IPS-18a (cell line): Measurements from ENCODE around the gene KBTBD12.
"Not testable (repeated sequence)": the region's sequence is repeated elsewhere in the genome, so short reads cannot be mapped to it uniquely, and the experiment has no call there.

ENCODE experiments used
- H3K27ac ChIP-seq: one replicate; pipeline ENCODE4 v1.5.1; 2013; ENCODE audit warnings: low read length
- H3K27me3 ChIP-seq: one replicate; pipeline ENCODE4 v1.6.1; 2013; ENCODE audit warnings: mild to moderate bottlenecking, low read length; ENCODE audit not compliant: control insufficient read depth, insufficient read depth
- H3K36me3 ChIP-seq: one replicate; pipeline ENCODE4 v1.6.1; 2013; ENCODE audit warnings: low read depth, low read length; ENCODE audit not compliant: control insufficient read depth
- H3K4me1 ChIP-seq: one replicate; pipeline ENCODE4 v1.6.1; 2013; ENCODE audit warnings: low read depth, low read length; ENCODE audit not compliant: control insufficient read depth
- H3K4me3 ChIP-seq: one replicate; pipeline ENCODE4 v1.5.1; 2013; ENCODE audit warnings: low read length
- H3K9ac ChIP-seq: one replicate; pipeline ENCODE4 v1.6.1; 2013; ENCODE audit warnings: mild to moderate bottlenecking, low read length, moderate library complexity
- H3K9me3 ChIP-seq: one replicate; pipeline ENCODE4 v1.6.1; 2013; ENCODE audit warnings: low read depth, low read length; ENCODE audit not compliant: control insufficient read depth

KBTBD12 gene

DNA sequence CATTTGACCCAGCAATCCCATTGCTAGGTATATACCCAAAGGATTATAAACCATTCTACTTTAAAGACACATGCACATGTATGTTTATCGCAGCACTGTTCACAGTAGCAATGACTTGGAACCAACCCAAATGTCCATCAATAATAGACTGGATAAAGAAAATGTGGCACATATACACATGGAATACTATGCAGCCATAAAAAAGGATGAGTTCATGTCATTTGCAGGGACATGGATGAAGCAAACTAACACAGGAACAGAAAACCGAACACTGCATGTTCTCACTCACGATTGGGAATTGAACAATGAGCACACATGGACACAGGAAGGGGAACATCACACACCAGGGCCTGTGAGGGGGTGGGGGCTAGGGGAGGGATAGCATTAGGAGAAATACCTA lies 8.4 kb upstream of the KBTBD12 start:
- H3K9me3 ChIP-seq, H3K27me3 ChIP-seq, H3K9ac ChIP-seq, H3K4me3 ChIP-seq, H3K27ac ChIP-seq, H3K4me1 ChIP-seq, H3K36me3 ChIP-seq: not testable (repeated sequence)

DNA sequence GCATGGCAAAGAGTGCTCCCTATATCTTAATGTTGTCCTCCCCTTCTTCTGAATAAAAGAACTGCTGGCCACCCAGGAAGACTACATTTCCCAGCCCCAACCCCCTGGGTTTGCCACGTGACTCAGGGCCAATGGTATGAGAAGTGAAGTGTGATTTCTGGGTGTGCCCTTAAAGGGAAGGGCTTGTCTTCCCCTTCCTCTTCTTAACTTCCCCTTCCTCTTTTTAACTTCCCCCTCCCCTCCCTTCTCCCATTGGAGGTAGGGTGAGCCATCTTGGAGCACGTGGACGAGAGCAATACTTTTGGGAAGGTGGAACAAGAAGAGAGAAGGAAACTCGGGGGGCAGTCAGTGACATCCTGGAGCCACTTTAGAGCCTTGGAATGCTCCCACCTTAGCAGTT lies 6.8 kb upstream of the KBTBD12 start:
- H3K27me3 ChIP-seq: no peaks in the 10 kb centered on the region
- H3K27ac ChIP-seq: no peak overlapping the region
- no peaks in the 10 kb centered on the region for H3K36me3 ChIP-seq

DNA sequence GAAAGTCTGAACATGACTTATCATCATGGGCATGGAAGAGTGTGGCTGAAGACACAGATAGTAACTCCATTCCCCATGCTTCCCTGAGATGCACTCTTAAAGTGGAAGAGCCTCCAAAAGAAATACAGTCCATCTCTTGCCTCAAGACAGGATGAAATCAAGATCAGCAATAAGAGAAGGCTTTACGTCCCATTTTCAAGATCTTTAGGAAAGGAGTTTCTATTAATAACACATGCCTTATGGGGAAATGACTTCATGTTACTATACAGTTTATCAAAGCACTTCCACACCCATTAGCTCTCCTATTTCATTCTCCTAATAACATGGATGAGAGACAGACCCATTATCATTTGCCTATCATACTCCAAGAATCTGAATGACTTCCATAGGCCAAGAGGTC lies 6.1 kb upstream of the KBTBD12 start:
- no peaks in the 10 kb centered on the region for H3K9me3 ChIP-seq
- H3K4me3 ChIP-seq: no peak overlapping the region
- H3K27ac ChIP-seq: no peak overlapping the region
- H3K36me3 ChIP-seq: no peaks in the 10 kb centered on the region
- H3K9ac ChIP-seq: no peak overlapping the region
- H3K4me1 ChIP-seq: no peaks in the 10 kb centered on the region
- no peaks in the 10 kb centered on the region for H3K27me3 ChIP-seq

More for the DNA sequence above, 6.8 kb upstream of the KBTBD12 start:
- Histone ChIP-seq H3K9ac (no peak overlapping the region), H3K4me1 (no peaks in the 10 kb centered on the region), H3K9me3 (no peaks in the 10 kb centered on the region), H3K4me3 (no peak overlapping the region)

DNA sequence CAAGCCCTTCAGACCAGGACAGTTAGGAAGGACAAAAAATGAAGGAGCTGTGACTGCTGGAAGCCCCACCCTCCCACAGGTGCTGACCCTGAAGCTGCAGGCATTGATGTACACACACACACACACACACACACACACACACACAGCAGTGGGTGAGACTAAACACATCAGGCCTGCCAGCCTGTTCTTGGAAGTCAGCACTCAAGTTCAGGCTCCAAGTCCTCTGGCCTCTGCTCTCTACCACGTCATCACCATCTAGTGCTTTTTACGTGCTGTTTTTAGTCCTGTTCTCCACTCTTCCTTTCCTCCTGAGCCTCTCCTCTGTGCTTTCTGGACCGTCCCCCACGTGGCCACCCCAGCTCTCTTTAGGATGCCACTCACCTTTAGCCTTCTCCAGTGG lies 5.4 kb upstream of the KBTBD12 start:
- Histone ChIP-seq H3K4me3 (no peak overlapping the region), H3K9me3 (no peaks in the 10 kb centered on the region), H3K36me3 (no peaks in the 10 kb centered on the region), H3K9ac (no peak overlapping the region), H3K27ac (no peak overlapping the region), H3K4me1 (no peaks in the 10 kb centered on the region), H3K27me3 (no peaks in the 10 kb centered on the region)

DNA sequence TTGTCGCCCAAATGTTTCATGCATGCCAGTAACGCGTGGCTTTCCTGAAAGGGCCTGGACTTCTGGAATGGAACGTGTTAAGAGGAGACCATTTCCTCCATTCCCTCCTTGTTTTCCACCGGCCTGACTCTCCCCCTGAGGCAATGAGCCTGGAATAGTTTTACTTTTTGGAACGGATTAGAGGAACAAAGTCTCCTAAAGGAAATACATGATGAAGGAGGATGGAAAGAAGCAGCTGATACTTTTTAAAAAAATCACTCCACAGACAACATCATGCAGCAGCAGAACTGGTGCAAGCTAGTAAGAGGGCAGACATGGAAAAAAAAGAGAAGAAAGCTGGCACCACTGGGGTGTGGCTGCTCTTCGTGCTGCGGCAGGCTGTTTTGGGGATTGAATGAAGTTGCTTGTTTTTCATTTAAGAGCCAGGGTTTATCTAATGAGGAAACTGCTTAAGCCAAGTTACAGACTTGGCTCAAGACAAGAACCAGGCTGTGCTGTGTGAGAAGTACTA lies 3.6 kb upstream of the KBTBD12 start:
- Histone ChIP-seq H3K4me3 (no peak overlapping the region), H3K9ac (no peak overlapping the region), H3K4me1 (no peaks in the 10 kb centered on the region), H3K27me3 (no peaks in the 10 kb centered on the region), H3K27ac (no peak overlapping the region), H3K9me3 (no peaks in the 10 kb centered on the region), H3K36me3 (no peaks in the 10 kb centered on the region)

DNA sequence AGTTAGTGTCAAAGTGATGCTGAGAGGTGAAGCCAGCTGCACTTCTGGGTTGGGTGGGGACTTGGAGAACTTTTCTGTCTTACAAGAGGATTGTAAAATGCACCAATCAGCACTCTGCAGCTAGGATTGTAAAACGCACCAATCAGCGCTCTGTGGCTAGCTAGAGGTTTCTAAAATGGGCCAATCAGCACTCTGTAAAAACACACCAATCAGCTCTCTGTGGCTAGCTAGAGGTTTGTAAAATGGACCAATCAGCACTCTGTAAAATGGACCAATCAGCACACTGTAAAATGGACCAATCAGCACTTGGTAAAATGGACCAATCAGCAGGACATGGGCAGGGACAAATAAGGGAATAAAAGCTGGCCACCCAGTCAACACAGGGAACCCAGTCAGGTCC lies 1.2 kb upstream of the KBTBD12 start:
- H3K36me3 ChIP-seq, H3K9me3 ChIP-seq, H3K27me3 ChIP-seq, H3K27ac ChIP-seq, H3K4me1 ChIP-seq, H3K9ac ChIP-seq, H3K4me3 ChIP-seq: not testable (repeated sequence)

DNA sequence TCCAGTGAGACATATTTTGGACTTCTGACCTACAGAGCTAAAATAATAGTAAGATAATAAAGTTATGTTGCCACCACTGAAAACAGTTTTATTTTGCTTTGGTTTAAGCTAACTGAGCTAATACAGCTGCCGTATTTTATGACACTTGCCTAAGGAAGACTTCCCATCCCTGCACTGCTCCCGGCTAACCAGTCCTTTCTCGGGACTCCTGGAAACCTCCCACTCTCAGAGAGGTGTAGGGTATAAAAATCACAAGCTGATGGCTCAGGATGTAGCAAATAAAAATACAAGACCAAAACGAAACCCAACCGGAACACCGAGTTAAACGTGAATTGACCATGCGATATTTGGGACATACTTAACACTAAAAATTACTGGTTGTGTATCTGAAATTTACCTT lies 448 bp upstream of the KBTBD12 start:
- Histone ChIP-seq H3K4me1 (no peaks in the 10 kb centered on the region), H3K4me3 (no peak overlapping the region)

DNA sequence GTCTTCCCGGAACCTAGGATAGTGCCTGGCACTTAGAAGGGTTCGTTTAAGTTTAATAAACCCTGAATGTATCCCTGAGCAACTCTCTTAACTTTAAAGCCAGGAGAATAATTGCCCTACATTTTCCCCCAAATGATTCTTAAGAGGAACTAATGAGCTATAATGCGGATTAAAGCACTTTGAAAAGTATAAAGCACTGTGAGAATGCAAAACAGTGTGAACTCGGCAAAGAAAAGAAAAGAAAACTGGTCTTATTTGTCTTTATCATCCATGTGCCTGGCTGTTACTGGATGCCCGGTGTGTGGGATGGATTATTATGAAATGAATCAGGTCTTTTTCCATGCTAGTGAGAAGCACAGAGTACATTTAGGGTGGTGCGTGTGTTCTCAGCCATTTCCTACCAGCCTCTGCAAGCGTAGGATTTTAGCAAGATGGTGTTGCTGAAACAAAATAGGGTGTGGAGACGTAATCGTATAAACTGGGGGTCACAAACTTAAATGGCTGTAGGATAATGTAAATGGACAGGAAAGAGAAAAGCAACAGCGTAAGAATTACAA lies 983 bp downstream of the KBTBD12 start:
- H3K36me3 ChIP-seq: no peaks in the 10 kb centered on the region
- no peaks in the 10 kb centered on the region for H3K4me1 ChIP-seq
- no peak overlapping the region for H3K27ac ChIP-seq
- H3K9ac ChIP-seq: no peak overlapping the region
- no peaks in the 10 kb centered on the region for H3K9me3 ChIP-seq
- no peak overlapping the region for H3K4me3 ChIP-seq
- H3K27me3 ChIP-seq: no peaks in the 10 kb centered on the region

More for the DNA sequence above, 448 bp upstream of the KBTBD12 start:
- no peaks in the 10 kb centered on the region for H3K27me3 ChIP-seq
- H3K27ac ChIP-seq: no peak overlapping the region
- no peak overlapping the region for H3K9ac ChIP-seq
- no peaks in the 10 kb centered on the region for H3K36me3 ChIP-seq
- H3K9me3 ChIP-seq: no peaks in the 10 kb centered on the region

DNA sequence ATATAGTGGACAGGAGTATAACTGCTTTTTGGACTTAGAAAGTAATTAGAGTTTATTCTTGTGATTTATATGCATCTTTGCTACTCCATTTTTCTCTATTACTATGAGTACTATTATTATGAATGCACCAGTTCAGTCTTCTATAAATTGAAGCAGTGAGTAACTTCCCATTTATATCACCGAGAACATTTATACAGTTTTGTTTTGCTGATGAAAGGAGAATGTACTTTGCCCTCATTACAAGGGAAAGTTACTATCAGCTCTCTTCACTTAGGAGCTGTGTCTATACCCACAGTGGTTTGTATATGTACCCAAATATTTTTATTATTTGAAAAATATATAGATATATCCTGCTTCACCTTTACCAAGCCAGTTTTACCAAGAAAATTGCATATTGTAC lies 5.7 kb downstream of the KBTBD12 start:
- H3K27ac ChIP-seq: no peak overlapping the region
- H3K4me3 ChIP-seq: no peak overlapping the region
- no peaks in the 10 kb centered on the region for H3K4me1 ChIP-seq
- no peaks in the 10 kb centered on the region for H3K9me3 ChIP-seq
- H3K9ac ChIP-seq: no peak overlapping the region
- no peaks in the 10 kb centered on the region for H3K36me3 ChIP-seq
- no peaks in the 10 kb centered on the region for H3K27me3 ChIP-seq

DNA sequence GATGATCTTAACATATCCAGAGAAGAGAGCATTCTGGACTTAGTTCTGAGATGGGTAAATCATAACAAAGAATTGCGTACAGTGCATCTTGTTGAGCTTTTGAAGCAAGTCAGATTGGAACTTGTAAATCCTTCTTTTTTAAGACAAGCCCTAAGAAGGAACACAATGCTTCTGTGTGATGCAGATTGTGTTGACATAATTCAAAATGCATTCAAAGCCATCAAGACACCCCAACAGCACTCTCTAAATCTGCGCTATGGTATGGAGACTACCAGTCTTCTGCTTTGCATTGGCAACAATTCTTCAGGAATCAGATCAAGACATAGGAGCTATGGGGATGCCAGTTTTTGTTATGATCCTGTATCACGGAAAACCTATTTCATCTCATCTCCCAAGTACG lies 8.6 kb downstream of the KBTBD12 start:
- Histone ChIP-seq H3K27me3 (no peaks in the 10 kb centered on the region), H3K4me3 (no peak overlapping the region), H3K27ac (no peak overlapping the region), H3K4me1 (no peaks in the 10 kb centered on the region), H3K9ac (no peak overlapping the region), H3K9me3 (no peaks in the 10 kb centered on the region), H3K36me3 (no peaks in the 10 kb centered on the region)

DNA sequence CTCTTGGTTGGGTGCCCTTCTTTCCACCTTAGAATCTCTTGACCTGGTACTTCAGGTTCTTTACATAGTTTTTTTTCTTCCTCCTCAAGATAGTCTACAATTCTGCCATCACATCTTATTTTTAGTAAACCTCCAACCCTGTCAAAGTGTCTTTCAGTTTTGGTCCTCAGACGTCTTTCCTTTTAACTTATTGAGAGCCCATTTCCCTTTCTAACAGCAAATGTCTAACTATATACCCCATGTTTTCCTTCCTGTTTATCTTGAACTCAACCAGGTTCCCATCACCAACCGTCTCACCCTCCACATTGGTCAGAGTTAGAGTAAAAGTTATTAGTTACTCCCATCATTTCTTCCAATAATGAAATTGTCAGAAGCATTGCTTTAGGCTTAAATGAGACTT lies 10.4 kb downstream of the KBTBD12 start:
- Histone ChIP-seq H3K27ac (no peak overlapping the region), H3K9me3 (no peaks in the 10 kb centered on the region), H3K9ac (no peak overlapping the region), H3K4me1 (no peaks in the 10 kb centered on the region), H3K36me3 (no peaks in the 10 kb centered on the region), H3K27me3 (no peaks in the 10 kb centered on the region), H3K4me3 (no peak overlapping the region)

DNA sequence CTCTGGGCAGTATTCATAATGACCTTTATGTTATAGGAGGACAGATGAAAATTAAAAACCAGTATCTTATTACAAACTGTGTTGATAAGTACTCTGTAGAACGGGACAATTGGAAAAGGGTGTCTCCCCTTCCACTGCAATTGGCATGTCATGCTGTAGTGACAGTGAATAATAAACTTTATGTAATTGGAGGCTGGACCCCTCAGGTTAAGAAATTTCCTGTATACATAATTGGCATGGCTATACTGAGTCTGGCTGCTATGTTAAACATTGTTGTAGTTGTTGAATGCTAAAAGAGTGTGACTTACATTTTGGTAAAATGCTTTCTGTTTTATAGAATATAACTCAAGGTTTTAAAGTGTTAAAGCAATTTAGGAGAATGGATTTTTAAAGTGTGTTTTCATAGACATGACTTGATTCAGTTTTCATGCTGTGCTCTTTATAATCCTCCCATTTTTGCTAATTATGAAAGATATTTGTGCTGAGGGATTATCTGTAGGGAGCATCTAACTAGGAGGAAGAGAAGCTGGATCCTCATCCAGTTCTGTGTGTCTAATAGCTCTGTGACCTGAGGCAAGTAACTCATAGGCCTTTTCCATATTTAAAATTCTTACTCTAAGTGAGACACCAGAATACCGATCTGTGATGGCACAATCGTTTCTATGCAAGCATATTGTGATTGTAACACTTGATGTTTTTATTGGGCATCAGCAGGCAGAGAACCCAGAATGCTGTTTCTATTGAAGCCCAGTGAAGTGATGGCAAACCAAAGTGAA lies 13.0 kb downstream of the KBTBD12 start:
- H3K4me1 ChIP-seq: no peaks in the 10 kb centered on the region

More for the DNA sequence above, 13.0 kb downstream of the KBTBD12 start:
- Histone ChIP-seq H3K9ac (no peak overlapping the region), H3K27me3 (no peaks in the 10 kb centered on the region), H3K9me3 (no peaks in the 10 kb centered on the region), H3K27ac (no peak overlapping the region), H3K36me3 (no peaks in the 10 kb centered on the region), H3K4me3 (no peak overlapping the region)
